HEK293 (cell line): ENCODE measurements around the gene TNFRSF13B.

Experiments
- CTCF ChIA-PET: fragments of 350-600 bp; formaldehyde crosslinking; extraction: SDS; loops from one replicate; lab custom pipeline; 2021; ENCODE audit warnings: antibody characterized with exemption; lab: Yijun Ruan, JAX
- POLR2A ChIA-PET: fragments of 300-600 bp; formaldehyde crosslinking; extraction: SDS; loops from one replicate; lab custom pipeline; 2020; ENCODE audit warnings: antibody characterized with exemption, inconsistent platforms; lab: Yijun Ruan, JAX
- H3K27ac ChIP-seq: fragments of 200-500 bp; sonication (Bioruptor generic); 2 replicates; pipeline ENCODE4 v1.5.1; 2014; ENCODE audit warnings: low read depth, low read length, control low read depth, inconsistent platforms; ENCODE audit errors: extremely low read depth
- H3K36me3 ChIP-seq, 2 experiments: fragments of 200-500 bp in 1 of 2; sonication (Bioruptor generic) in 1 of 2; 1 replicate in 1 of 2; 2 replicates in 1 of 2; pipeline ENCODE4 v1.5.1; 2014 to 2017; ENCODE audit warnings: inconsistent platforms in 2 of 2, low read length in 2 of 2; ENCODE audit not compliant: control insufficient read depth in 2 of 2, insufficient read depth in 1 of 2
- H3K4me1 ChIP-seq: fragments of 200-500 bp; sonication (Bioruptor generic); 2 replicates; pipeline ENCODE4 v1.5.1; 2014; ENCODE audit warnings: mild to moderate bottlenecking, low read length, inconsistent platforms; ENCODE audit not compliant: control insufficient read depth, insufficient read depth
- H3K4me3 ChIP-seq: 2 replicates; pipeline ENCODE4 v1.5.1; 2011; ENCODE audit warnings: low read depth, mild to moderate bottlenecking, control low read depth, low read length, moderate library complexity
- H3K9me3 ChIP-seq: fragments of 200-500 bp; sonication (Bioruptor generic); 2 replicates; pipeline ENCODE4 v1.5.1; 2014; ENCODE audit warnings: low read depth, low read length, inconsistent platforms; ENCODE audit not compliant: control insufficient read depth, insufficient read depth
- EGR2 ChIP-seq: fragments of 450-650 bp; formaldehyde crosslinking; IDR thresholded peaks from 2 replicates; pipeline ENCODE4 v1.5.1; 2016; ENCODE audit warnings: low read depth, missing biosample characterization, missing genetic modification characterization
- GLIS1 ChIP-seq: fragments of 450-650 bp; formaldehyde crosslinking; IDR thresholded peaks from 2 replicates; pipeline ENCODE4 v1.5.1; 2016; ENCODE audit warnings: missing biosample characterization, missing genetic modification characterization
- IKZF3 ChIP-seq: fragments of 450-650 bp; IDR thresholded peaks from 2 replicates; pipeline ENCODE4 v1.5.0; 2018; ENCODE audit warnings: missing biosample characterization, mild to moderate bottlenecking, missing genetic modification characterization, moderate library complexity
- RBAK ChIP-seq: fragments of 450-650 bp; formaldehyde crosslinking; IDR thresholded peaks from 2 replicates; pipeline ENCODE4 v1.5.1; 2016; ENCODE audit warnings: missing biosample characterization, missing genetic modification characterization
- TRIM28 ChIP-seq: IDR thresholded peaks from 2 replicates; pipeline ENCODE4 v1.6.1; 2011; ENCODE audit warnings: low read length, control low read depth, borderline replicate concordance
- ZNF10 ChIP-seq: fragments of 450-650 bp; formaldehyde crosslinking; IDR thresholded peaks from 2 replicates; pipeline ENCODE4 v1.5.1; 2017; ENCODE audit warnings: missing biosample characterization, missing genetic modification characterization
- ZNF174 ChIP-seq: fragments of 450-650 bp; formaldehyde crosslinking; IDR thresholded peaks from 2 replicates; pipeline ENCODE4 v1.5.0; 2017; ENCODE audit warnings: missing biosample characterization, mild to moderate bottlenecking, missing genetic modification characterization
- ZNF184 ChIP-seq: fragments of 450-650 bp; IDR thresholded peaks from 2 replicates; pipeline ENCODE4 v1.5.1; 2018; ENCODE audit warnings: missing biosample characterization, mild to moderate bottlenecking, missing genetic modification characterization
- ZNF24 ChIP-seq: fragments of 450-650 bp; formaldehyde crosslinking; IDR thresholded peaks from 2 replicates; pipeline ENCODE4 v1.5.1; 2016; ENCODE audit warnings: missing biosample characterization, missing genetic modification characterization
- ZNF292 ChIP-seq: fragments of 450-650 bp; formaldehyde crosslinking; IDR thresholded peaks from 2 replicates; pipeline ENCODE4 v1.5.1; 2016; ENCODE audit warnings: low read depth, missing biosample characterization, missing genetic modification characterization, borderline replicate concordance
- ZNF366 ChIP-seq: fragments of 450-650 bp; formaldehyde crosslinking; conservative IDR thresholded peaks from 2 replicates; pipeline ENCODE4 v1.5.1; 2016; ENCODE audit warnings: missing biosample characterization, missing genetic modification characterization
- ZNF501 ChIP-seq: fragments of 450-650 bp; formaldehyde crosslinking; IDR thresholded peaks from 2 replicates; pipeline ENCODE4 v1.5.1; 2016; ENCODE audit warnings: missing biosample characterization, missing genetic modification characterization
- ZNF549 ChIP-seq: fragments of 450-650 bp; IDR thresholded peaks from 2 replicates; pipeline ENCODE4 v1.5.1; 2018; ENCODE audit warnings: missing biosample characterization, missing genetic modification characterization, mild to moderate bottlenecking, inconsistent platforms, moderate library complexity
- ZNF623 ChIP-seq: fragments of 450-650 bp; formaldehyde crosslinking; IDR thresholded peaks from 2 replicates; pipeline ENCODE4 v1.5.1; 2016; ENCODE audit warnings: missing biosample characterization, missing genetic modification characterization
- ZNF664 ChIP-seq: fragments of 450-650 bp; formaldehyde crosslinking; IDR thresholded peaks from 2 replicates; pipeline ENCODE4 v1.5.1; 2016; ENCODE audit warnings: missing biosample characterization, missing genetic modification characterization
- ZNF670 ChIP-seq: fragments of 450-650 bp; formaldehyde crosslinking; IDR thresholded peaks from 2 replicates; pipeline ENCODE4 v1.5.1; 2016; ENCODE audit warnings: missing biosample characterization, missing genetic modification characterization, low read depth
- ZNF747 ChIP-seq: fragments of 450-650 bp; formaldehyde crosslinking; IDR thresholded peaks from 2 replicates; pipeline ENCODE4 v1.5.1; 2016; ENCODE audit warnings: missing biosample characterization, missing genetic modification characterization
- ZNF777 ChIP-seq: fragments of 450-650 bp; formaldehyde crosslinking; IDR thresholded peaks from 2 replicates; pipeline ENCODE4 v1.5.1; 2017; ENCODE audit warnings: missing biosample characterization, missing genetic modification characterization, borderline replicate concordance
- TF ChIP-seq, protein P1 (sequence below): fragments of 450-650 bp; formaldehyde crosslinking; IDR thresholded peaks from 2 replicates; pipeline ENCODE4 v1.5.1; 2016; ENCODE audit warnings: missing biosample characterization, missing genetic modification characterization, low read depth
- TF ChIP-seq, protein P2 (sequence below): fragments of 450-650 bp; formaldehyde crosslinking; IDR thresholded peaks from 2 replicates; pipeline ENCODE4 v1.5.1; 2016; ENCODE audit warnings: missing biosample characterization, missing genetic modification characterization
- TF ChIP-seq, protein P3 (sequence below): fragments of 450-650 bp; formaldehyde crosslinking; conservative IDR thresholded peaks from 2 replicates; pipeline ENCODE4 v1.5.1; 2016; ENCODE audit warnings: low read depth, missing biosample characterization, missing genetic modification characterization

TNFRSF13B gene

DNA sequence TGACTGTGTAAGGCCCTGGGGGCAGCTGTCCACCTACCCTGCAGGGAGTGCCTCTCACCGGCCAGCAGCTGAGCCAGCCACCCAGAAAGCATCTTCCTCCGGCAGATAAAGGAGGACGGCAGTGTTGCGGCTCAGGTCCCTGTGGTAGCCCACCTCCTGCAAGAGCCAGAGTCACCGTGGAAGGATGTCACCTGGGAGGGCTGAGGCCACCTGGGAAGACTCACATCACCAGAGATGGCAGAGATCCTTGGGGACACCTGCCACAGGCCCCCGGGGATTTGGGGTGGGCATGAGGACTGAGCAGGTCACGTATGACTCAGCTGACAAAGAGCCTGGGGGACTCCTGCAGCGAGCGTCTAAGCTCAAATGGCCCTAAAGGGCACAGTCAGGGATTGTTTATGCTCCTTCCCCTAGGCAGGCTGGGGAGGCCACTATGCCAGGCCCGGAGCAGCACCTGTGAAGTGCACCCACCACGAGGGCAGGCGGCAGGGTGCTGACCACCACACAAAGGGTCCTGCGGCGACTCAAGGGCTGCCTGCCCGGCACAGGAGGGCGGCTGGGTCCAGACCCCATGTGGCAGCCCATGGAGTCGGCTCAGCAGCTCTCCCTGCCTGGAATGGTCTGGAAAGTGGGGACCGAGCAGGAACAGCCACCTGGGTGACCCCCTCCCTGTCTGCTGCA lies 44.1 kb downstream of the TNFRSF13B start:
- POLR2A ChIA-PET: no interaction called here
- no peaks in the 10 kb centered on the region for H3K4me1 ChIP-seq
- H3K27ac ChIP-seq: no peak overlapping the region
- H3K36me3 ChIP-seq: no peaks in the 10 kb centered on the region
- CTCF ChIA-PET: no interaction called here
- TF ChIP-seq ZNF292 (tag by site-specific recombination): no peak
- TF ChIP-seq RBAK (tag by site-specific recombination): no peak
- TF ChIP-seq, all 188 proteins: peak for 0
- no peak overlapping the region for H3K4me3 ChIP-seq
- no peaks in the 10 kb centered on the region for H3K9me3 ChIP-seq

- Histone ChIP-seq H3K9me3 (no peaks in the 10 kb centered on the region), H3K27ac (no peak overlapping the region), H3K36me3 (no peaks in the 10 kb centered on the region), H3K4me1 (no peaks in the 10 kb centered on the region), H3K4me3 (no peak overlapping the region)
- TF ChIP-seq, protein P1, sequence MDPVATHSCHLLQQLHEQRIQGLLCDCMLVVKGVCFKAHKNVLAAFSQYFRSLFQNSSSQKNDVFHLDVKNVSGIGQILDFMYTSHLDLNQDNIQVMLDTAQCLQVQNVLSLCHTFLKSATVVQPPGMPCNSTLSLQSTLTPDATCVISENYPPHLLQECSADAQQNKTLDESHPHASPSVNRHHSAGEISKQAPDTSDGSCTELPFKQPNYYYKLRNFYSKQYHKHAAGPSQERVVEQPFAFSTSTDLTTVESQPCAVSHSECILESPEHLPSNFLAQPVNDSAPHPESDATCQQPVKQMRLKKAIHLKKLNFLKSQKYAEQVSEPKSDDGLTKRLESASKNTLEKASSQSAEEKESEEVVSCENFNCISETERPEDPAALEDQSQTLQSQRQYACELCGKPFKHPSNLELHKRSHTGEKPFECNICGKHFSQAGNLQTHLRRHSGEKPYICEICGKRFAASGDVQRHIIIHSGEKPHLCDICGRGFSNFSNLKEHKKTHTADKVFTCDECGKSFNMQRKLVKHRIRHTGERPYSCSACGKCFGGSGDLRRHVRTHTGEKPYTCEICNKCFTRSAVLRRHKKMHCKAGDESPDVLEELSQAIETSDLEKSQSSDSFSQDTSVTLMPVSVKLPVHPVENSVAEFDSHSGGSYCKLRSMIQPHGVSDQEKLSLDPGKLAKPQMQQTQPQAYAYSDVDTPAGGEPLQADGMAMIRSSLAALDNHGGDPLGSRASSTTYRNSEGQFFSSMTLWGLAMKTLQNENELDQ (tag by site-specific recombination): no peak
- no peak for TF ChIP-seq ZNF501 (tag by site-specific recombination)
- TF ChIP-seq ZNF747 (tag by site-specific recombination): no peak
- no peak for TF ChIP-seq ZNF24
- no peak for TF ChIP-seq TRIM28
- no peak for TF ChIP-seq ZNF174 (tag by site-specific recombination)
- no peak for TF ChIP-seq ZNF623 (tag by site-specific recombination)
- TF ChIP-seq ZNF549 (tag by site-specific recombination): no peak
- TF ChIP-seq, protein P2, sequence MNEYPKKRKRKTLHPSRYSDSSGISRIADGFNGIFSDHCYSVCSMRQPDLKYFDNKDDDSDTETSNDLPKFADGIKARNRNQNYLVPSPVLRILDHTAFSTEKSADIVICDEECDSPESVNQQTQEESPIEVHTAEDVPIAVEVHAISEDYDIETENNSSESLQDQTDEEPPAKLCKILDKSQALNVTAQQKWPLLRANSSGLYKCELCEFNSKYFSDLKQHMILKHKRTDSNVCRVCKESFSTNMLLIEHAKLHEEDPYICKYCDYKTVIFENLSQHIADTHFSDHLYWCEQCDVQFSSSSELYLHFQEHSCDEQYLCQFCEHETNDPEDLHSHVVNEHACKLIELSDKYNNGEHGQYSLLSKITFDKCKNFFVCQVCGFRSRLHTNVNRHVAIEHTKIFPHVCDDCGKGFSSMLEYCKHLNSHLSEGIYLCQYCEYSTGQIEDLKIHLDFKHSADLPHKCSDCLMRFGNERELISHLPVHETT: no peak
- TF ChIP-seq, protein P3, sequence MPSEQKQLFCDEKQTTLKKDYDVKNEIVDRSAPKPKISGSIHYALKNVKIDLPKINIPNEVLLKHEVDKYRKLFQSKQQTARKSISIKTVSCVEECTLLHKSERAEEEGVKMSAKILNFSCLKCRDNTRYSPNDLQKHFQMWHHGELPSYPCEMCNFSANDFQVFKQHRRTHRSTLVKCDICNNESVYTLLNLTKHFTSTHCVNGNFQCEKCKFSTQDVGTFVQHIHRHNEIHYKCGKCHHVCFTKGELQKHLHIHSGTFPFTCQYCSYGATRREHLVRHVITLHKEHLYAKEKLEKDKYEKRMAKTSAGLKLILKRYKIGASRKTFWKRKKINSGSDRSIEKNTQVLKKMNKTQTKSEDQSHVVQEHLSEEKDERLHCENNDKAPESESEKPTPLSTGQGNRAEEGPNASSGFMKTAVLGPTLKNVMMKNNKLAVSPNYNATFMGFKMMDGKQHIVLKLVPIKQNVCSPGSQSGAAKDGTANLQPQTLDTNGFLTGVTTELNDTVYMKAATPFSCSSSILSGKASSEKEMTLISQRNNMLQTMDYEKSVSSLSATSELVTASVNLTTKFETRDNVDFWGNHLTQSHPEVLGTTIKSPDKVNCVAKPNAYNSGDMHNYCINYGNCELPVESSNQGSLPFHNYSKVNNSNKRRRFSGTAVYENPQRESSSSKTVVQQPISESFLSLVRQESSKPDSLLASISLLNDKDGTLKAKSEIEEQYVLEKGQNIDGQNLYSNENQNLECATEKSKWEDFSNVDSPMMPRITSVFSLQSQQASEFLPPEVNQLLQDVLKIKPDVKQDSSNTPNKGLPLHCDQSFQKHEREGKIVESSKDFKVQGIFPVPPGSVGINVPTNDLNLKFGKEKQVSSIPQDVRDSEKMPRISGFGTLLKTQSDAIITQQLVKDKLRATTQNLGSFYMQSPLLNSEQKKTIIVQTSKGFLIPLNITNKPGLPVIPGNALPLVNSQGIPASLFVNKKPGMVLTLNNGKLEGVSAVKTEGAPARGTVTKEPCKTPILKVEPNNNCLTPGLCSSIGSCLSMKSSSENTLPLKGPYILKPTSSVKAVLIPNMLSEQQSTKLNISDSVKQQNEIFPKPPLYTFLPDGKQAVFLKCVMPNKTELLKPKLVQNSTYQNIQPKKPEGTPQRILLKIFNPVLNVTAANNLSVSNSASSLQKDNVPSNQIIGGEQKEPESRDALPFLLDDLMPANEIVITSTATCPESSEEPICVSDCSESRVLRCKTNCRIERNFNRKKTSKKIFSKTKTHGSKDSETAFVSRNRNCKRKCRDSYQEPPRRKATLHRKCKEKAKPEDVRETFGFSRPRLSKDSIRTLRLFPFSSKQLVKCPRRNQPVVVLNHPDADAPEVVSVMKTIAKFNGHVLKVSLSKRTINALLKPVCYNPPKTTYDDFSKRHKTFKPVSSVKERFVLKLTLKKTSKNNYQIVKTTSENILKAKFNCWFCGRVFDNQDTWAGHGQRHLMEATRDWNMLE: no peak
- no peak for TF ChIP-seq IKZF3 (tag by site-specific recombination)
- no peak for TF ChIP-seq ZNF10
- TF ChIP-seq ZNF670 (tag by site-specific recombination): no peak
- TF ChIP-seq ZNF664 (tag by site-specific recombination): no peak
- TF ChIP-seq ZNF777 (tag by site-specific recombination): no peak
- TF ChIP-seq ZNF184 (tag by site-specific recombination): no peak
- no peak for TF ChIP-seq GLIS1 (tag by site-specific recombination)
- TF ChIP-seq EGR2 (tag by site-specific recombination): no peak
- TF ChIP-seq ZNF366: no peak
- CTCF ChIA-PET: interaction anchor here (0.9 kb wide), 1 partner anchor 344 kb away, joined by 3 read pairs; no protein-coding TSS in a partner anchor
- POLR2A ChIA-PET: no interaction called here
Measured at GRCh38 chr17:16926571-16927451, 45.1 kb downstream of the TNFRSF13B start.
